Astrocyte (in vitro differentiated cells and primary cell): Measurements from ENCODE around the gene ZNF324B.

Experiments used
- EZH2 ChIP-seq: IDR thresholded peaks from 2 replicates; pipeline ENCODE4 v1.6.1; 2012; ENCODE audit warnings: mild to moderate bottlenecking, low read length, inconsistent platforms; ENCODE audit not compliant: insufficient read depth
- TF ChIP-seq, protein P1 (sequence below): IDR thresholded peaks from 2 replicates; pipeline ENCODE4 v1.5.1; 2011; ENCODE audit warnings: low read depth, mild to moderate bottlenecking, inconsistent platforms, low read length, moderate library complexity; ENCODE audit not compliant: insufficient read depth

DNA sequence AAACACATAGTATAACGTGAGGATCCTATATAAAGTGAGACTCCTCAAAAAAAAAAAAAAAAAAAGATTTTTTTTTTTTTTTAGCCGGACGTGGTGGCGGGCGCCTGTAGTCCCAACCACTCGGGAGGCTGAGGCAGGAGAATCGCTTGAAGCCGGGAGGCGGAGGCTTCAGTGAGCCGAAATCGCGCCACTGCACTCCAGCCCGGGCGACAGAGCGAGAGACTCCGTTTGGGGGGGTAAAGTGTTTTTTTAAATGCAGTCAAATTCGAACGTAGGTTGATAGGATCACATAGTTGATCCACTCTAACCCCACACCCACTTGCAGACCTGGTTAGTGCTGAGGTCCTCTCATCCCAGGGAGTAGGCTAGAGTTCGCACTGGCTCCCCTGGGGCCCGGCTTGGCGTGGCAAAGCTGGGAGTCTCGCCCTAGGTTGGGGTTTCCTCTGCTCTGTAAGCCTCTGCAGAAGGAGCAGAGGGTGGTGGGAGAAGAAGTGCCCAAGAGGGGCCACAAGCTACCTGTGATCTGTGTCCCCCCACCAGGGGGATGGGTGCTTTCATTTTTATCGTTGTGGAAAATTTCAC, 49.5 kb upstream of the ZNF324B start:
- TF ChIP-seq, protein P1, sequence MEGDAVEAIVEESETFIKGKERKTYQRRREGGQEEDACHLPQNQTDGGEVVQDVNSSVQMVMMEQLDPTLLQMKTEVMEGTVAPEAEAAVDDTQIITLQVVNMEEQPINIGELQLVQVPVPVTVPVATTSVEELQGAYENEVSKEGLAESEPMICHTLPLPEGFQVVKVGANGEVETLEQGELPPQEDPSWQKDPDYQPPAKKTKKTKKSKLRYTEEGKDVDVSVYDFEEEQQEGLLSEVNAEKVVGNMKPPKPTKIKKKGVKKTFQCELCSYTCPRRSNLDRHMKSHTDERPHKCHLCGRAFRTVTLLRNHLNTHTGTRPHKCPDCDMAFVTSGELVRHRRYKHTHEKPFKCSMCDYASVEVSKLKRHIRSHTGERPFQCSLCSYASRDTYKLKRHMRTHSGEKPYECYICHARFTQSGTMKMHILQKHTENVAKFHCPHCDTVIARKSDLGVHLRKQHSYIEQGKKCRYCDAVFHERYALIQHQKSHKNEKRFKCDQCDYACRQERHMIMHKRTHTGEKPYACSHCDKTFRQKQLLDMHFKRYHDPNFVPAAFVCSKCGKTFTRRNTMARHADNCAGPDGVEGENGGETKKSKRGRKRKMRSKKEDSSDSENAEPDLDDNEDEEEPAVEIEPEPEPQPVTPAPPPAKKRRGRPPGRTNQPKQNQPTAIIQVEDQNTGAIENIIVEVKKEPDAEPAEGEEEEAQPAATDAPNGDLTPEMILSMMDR = no peak
- TF ChIP-seq EZH2 = no peak
